Measurements from ENCODE around the gene MLST8. TPM values are rescaled to one million over a fixed set of nuclear protein-coding genes. Genes with fewer than 3 reads are reported as not detected.
A peak's percentile ranks its signal among the peaks of the same experiment; 100 is the strongest.

The MLST8 gene
- total RNA-seq, 1 experiment from 2014 or later: 58.7 TPM

DNA sequence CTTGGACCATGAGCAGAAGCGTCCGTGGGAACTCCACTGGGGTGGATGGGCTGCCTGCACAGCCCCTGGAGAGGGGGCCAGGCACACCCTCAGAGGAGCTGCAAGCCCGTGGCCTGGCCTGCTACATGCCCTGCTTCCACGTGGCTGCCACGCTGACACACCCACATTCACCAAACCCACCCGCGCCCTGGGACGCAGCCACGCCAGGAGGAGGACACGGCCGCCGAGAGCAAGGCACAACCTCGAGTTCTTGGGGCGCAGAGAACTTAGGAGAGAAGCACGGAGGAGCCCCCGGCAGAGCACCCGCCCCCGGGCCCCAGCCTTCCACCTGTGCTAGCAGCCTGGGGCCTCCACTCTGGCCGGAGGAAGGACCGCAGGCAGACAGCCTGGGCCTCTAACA is 27.7 kb upstream of the MLST8 start:
- peaks cover 8 to 26% of the 10 kb centered on the region in 2 experiments; a peak in 2 of 4 replicates for H3K36me3 ChIP-seq (ENCODE audit: control insufficient read depth in 1 of 2, insufficient read depth in 2 of 2, low read length in 2 of 2)
- BruUV-seq (replicated peaks): TSS peak; percentile 78

More for the DNA sequence above, 27.7 kb upstream of the MLST8 start:
- intact Hi-C loops (cut with micrococcal nuclease): no loop called here
- ChIA-PET CTCF (no interaction called here), RAD21 (ENCODE audit: low non-redundant PET in 1 of 2, low total read pairs in 2 of 2, uncharacterized antibody in 2 of 2, unreplicated experiment in 2 of 2) (no interaction called here), POLR2A (interaction anchor here (1.4 kb wide), 1 partner anchor 22 kb away, joined by 6 read pairs; the partner anchor contains the start of gene TRAF7)
- Histone ChIP-seq H3K9ac (ENCODE audit: low read length) (no peak overlapping the region), H3K27ac (ENCODE audit: low read depth, low read length) (no peak overlapping the region), H3K4me3 (replicated peaks in 1 of 2; ENCODE audit: low read depth in 1 of 2, low read length in 2 of 2) (no peak overlapping the region), H3K9me3 (ENCODE audit: control insufficient read depth in 1 of 2, insufficient read depth in 1 of 2, low read depth in 1 of 2, low read length in 2 of 2) (no peaks in the 10 kb centered on the region), H4K20me1 (ENCODE audit: insufficient read depth) (no peaks in the 10 kb centered on the region), H3K9me2 (ENCODE audit: insufficient read depth) (no peaks in the 10 kb centered on the region), H2AFZ (ENCODE audit: low read depth, low read length, poor library complexity, severe bottlenecking) (no peak overlapping the region), H3K79me2 (ENCODE audit: insufficient read depth, low read length) (no peaks in the 10 kb centered on the region), H3K4me1 (ENCODE audit: control insufficient read depth in 1 of 2, insufficient read depth in 2 of 2, low read length in 2 of 2) (peaks cover 0 to 5% of the 10 kb centered on the region in 2 experiments; a peak in 1 of 4 replicates), H3K27me3 (ENCODE audit: insufficient read depth, low read length) (no peaks in the 10 kb centered on the region), H3K4me2 (ENCODE audit: low read length) (no peak overlapping the region)
- DNase-seq (ENCODE audit: low read depth, low spot score) (no peak), ATAC-seq (no peak)
- no peak for TF ChIP-seq SP1 (IDR thresholded peaks at IDR 0.05; ENCODE audit: low read depth)
- TF ChIP-seq ZFX (IDR thresholded peaks at IDR 0.05): no peak
- TF ChIP-seq POLR2AphosphoS5 (IDR thresholded peaks at IDR 0.05; ENCODE audit: low read depth, low read length): no peak
- TF ChIP-seq, protein P1, sequence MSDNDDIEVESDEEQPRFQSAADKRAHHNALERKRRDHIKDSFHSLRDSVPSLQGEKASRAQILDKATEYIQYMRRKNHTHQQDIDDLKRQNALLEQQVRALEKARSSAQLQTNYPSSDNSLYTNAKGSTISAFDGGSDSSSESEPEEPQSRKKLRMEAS (IDR thresholded peaks at IDR 0.05): no peak
- TF ChIP-seq, protein P2, sequence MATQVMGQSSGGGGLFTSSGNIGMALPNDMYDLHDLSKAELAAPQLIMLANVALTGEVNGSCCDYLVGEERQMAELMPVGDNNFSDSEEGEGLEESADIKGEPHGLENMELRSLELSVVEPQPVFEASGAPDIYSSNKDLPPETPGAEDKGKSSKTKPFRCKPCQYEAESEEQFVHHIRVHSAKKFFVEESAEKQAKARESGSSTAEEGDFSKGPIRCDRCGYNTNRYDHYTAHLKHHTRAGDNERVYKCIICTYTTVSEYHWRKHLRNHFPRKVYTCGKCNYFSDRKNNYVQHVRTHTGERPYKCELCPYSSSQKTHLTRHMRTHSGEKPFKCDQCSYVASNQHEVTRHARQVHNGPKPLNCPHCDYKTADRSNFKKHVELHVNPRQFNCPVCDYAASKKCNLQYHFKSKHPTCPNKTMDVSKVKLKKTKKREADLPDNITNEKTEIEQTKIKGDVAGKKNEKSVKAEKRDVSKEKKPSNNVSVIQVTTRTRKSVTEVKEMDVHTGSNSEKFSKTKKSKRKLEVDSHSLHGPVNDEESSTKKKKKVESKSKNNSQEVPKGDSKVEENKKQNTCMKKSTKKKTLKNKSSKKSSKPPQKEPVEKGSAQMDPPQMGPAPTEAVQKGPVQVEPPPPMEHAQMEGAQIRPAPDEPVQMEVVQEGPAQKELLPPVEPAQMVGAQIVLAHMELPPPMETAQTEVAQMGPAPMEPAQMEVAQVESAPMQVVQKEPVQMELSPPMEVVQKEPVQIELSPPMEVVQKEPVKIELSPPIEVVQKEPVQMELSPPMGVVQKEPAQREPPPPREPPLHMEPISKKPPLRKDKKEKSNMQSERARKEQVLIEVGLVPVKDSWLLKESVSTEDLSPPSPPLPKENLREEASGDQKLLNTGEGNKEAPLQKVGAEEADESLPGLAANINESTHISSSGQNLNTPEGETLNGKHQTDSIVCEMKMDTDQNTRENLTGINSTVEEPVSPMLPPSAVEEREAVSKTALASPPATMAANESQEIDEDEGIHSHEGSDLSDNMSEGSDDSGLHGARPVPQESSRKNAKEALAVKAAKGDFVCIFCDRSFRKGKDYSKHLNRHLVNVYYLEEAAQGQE (IDR thresholded peaks at IDR 0.05; ENCODE audit: low read depth): no peak
- no peak for TF ChIP-seq ELF1 (IDR thresholded peaks at IDR 0.05; ENCODE audit: borderline replicate concordance, low read depth)
